ENCODE measurements around the gene WDR7.
A peak's percentile ranks its signal among the peaks of the same experiment; 100 is the strongest.

The WDR7 gene

DNA sequence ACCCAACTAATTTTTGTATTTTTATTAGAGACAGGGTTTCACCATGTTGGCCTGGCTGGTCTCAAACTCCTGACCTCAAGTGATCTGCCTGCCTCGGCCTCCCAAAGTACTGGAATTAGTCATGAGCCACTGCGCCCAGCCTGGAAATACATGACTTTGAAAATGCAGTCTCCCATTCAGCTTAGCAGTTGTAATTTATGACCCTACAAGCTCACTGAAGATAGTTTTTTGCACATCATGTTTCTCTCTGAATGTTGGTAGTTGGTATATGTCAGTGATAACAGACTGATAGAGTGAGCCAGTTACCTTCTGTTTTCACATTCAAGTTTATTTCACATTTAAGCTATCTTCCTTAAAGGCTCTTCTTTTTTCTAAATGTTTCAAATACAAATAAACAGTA lies 7.1 kb downstream of the WDR7 start:
- no peak for DNase-seq

- DNase-seq: no peak
Observed at GRCh38 chr18:56659111-56659510, 8.0 kb downstream of the WDR7 start.

- DNase-seq: no peak
Observed at GRCh38 chr18:56660655-56661054, 9.5 kb downstream of the WDR7 start.

GRCh38 chr18:56661360-56662062 lies 10.4 kb downstream of the WDR7 start:
- DNase-seq: no peak

DNA sequence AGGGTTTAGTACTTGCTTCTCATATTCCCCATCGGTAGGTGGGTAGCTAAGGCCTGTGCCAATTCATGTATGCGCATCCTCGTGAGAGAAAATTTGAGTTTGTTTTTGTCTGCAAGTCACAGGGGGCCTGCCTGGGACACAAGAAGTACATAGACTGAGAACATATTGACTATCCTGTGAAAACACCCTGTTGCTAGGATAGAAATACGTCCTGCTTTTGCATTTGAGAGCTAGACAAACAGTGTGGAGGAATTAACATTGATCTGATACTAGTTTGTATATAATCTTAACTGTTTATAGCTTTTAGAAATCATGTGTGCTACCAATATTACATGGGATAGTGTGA lies 10.9 kb downstream of the WDR7 start:
- DNase-seq: no peak

DNA sequence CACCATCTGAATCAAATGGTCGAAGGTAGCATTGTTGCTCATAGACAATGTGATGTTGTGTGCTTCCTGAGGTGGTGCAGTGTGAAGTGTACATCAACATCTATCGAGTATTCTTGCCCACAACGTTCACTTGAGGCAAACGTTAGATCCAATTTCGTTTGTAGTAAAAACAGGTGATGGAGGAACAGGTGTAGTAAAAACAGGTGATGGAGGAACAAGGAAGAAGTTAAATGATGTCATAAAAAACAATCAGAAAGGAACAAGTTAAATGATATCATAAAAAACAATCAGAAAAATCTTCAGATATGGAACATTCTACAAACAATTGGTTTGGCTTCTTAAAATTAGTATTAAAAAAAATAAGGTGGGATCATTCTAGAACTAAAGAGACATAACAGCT lies 11.3 kb downstream of the WDR7 start:
- DNase-seq: no peak

DNA sequence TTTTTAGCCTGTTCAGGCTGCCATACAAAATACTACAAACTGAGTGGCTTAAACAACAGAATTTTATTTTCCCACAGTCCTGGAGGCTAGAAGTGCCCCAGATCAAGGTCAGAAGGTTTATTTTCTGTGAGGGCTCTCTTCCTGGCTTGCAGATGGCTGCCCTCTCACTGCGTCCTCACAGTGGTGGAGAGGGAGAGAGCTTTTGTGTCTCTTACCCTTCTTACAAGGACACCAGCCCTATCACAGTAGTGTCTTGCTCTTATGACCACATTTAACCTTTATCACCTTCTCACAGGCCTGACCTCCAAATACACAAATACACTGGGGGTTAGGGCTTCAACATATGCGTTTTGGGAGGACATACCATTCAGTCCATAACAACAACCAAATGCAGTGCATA lies 11.7 kb downstream of the WDR7 start:
- DNase-seq: no peak

GRCh38 chr18:56672391-56672790 lies 21.2 kb downstream of the WDR7 start:
- no peak for DNase-seq

- DNase-seq: no peak
Observed at GRCh38 chr18:56672981-56673380, 21.8 kb downstream of the WDR7 start.

GRCh38 chr18:56676639-56677038 lies 25.5 kb downstream of the WDR7 start:
- no peak for DNase-seq

- no peak for DNase-seq
Observed at GRCh38 chr18:56678836-56679565, 27.8 kb downstream of the WDR7 start.

- no peak for DNase-seq
Observed at GRCh38 chr18:56684277-56684676, 33.1 kb downstream of the WDR7 start.

- DNase-seq: no peak
Observed at GRCh38 chr18:56691530-56691929, 40.4 kb downstream of the WDR7 start.

GRCh38 chr18:56696966-56697365 lies 45.8 kb downstream of the WDR7 start:
- DNase-seq: no peak

DNA sequence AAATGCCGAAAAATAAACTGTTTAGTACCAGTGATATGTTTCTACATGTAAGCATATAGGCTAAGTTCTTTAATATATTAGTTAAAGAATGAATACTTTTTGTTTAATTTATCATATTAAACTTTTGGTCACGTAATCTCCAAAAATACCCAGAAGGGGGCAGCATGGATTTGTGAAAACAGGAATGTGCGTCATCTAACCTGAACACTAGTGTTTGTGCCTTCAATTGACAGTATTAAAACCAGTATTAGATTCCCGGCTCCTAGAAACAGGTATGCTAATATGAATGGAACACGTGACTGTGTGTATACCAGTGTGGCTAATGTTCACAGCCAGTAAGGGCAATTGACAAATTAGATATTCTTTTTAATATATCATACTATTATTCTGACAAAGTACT lies 51.8 kb downstream of the WDR7 start:
- DNase-seq: peak; percentile 70

GRCh38 chr18:56709463-56709862 lies 58.3 kb downstream of the WDR7 start:
- DNase-seq: no peak

- DNase-seq: no peak
Observed at GRCh38 chr18:56711708-56712445, 60.7 kb downstream of the WDR7 start.

- no peak for DNase-seq
Observed at GRCh38 chr18:56712761-56713160, 61.6 kb downstream of the WDR7 start.

- no peak for DNase-seq
Observed at GRCh38 chr18:56715121-56715520, 64.0 kb downstream of the WDR7 start.

- no peak for DNase-seq
Observed at GRCh38 chr18:56716692-56717146, 65.6 kb downstream of the WDR7 start.

DNA sequence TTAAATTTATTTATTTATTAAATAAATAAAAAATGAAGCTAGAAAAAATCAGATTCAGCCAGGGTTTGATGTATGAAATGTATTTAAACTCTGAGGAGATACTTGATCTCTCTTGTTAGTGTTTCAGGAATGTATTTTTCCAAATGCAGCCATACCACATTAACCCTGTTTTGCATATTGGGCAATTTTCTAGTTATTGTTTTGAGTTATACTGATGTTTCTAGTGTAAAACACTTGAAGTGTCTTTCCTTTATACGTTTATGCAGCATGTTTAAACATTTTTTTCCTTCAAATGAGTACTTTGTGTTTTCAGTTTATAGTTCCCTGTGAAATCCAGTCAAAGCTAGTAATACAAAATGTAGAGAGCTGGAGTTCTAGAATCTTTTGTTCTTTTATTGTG lies 69.9 kb downstream of the WDR7 start:
- no peak for DNase-seq

GRCh38 chr18:56721491-56721890 lies 70.3 kb downstream of the WDR7 start:
- no peak for DNase-seq

DNA sequence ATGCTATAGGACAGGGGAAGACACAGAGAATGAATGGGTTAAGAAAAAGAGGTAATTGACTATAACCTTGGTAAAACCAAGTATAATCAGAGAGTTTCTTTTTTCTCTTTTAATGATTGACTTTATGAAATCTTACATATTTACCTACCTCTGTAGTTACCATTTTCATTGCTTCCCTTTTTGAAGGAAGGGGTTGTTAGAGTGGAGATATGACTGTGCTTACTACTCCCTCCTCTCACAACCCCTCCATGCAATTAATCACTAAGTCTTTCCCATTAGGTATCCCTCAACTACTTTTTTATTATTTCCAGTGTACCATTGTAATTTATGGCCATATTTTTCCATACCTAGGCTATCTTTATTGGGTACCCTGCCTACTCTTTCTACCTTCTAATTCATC lies 71.4 kb downstream of the WDR7 start:
- DNase-seq: no peak

DNA sequence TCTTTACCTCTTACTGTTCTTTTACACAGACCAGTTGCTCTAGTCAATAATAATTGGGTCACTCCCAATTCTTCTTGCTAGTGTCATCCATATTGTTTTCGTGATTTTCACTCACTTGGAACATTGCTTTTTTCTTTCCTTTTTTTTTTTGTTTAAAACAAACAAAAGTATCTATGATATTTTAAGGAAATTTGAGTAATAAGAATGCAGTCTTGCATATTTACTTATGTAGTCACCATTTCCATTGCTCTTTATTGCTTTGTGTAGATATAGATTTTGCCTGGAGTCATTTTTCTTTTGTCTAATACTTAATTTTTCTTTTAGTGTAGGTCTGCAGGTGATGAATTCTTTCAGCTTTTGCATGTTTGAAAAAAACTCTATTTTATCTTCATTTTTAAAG lies 71.9 kb downstream of the WDR7 start:
- no peak for DNase-seq
